Psoas muscle (tissue), 8 donors: ENCODE results near the gene TCAF2. TPM values are rescaled to one million over a fixed set of nuclear protein-coding genes. Genes with fewer than 3 reads are reported as not detected.
"Not testable (repeated sequence)": the region's sequence is repeated elsewhere in the genome, so short reads cannot be mapped to it uniquely, and the experiment has no call there.

ENCODE experiments used
- ATAC-seq, 4 donors: fragments of 200-7000 bp; cut with Tn5 transposase; one replicate each; pipeline ENCODE4 v1.9.1; 2020; ENCODE audit warnings: moderate library complexity in 3 of 4, mild to moderate bottlenecking in 2 of 4
- DNase-seq, 2 donors: peaks; one replicate each; pipeline ENCODE4 v3.0.0-alpha.2; 2020
- H3K27ac ChIP-seq: fragments of 200-600 bp; one replicate; pipeline ENCODE4 v1.8.0; 2022
- H3K27me3 ChIP-seq, 3 donors: fragments of 200-600 bp in 1 of 3; one replicate each; pipeline versions ENCODE4 v1.6.1 to v1.8.0; 2013 to 2022; ENCODE audit warnings: low read length in 2 of 3, mild to moderate bottlenecking in 2 of 3, moderate library complexity in 1 of 3; ENCODE audit not compliant: insufficient read depth in 3 of 3
- H3K36me3 ChIP-seq, 2 donors: fragments of 200-600 bp in 1 of 2; one replicate each; pipeline versions ENCODE4 v1.6.1 to v1.8.0; 2013 to 2022; ENCODE audit warnings: low read depth in 1 of 2, mild to moderate bottlenecking in 1 of 2, moderate library complexity in 1 of 2; ENCODE audit not compliant: insufficient read depth in 1 of 2
- H3K4me1 ChIP-seq: fragments of 200-600 bp; one replicate; pipeline ENCODE4 v1.8.0; 2022
- H3K4me3 ChIP-seq: fragments of 200-600 bp; one replicate; pipeline ENCODE4 v1.8.0; 2022; ENCODE audit warnings: mild to moderate bottlenecking
- H3K9me3 ChIP-seq: fragments of 200-600 bp; one replicate; pipeline ENCODE4 v1.8.0; 2022
- CTCF ChIP-seq: fragments of 200-600 bp; IDR thresholded peaks from one replicate; pipeline ENCODE4 v1.8.0; 2022; ENCODE audit warnings: antibody characterized with exemption
- WGBS, 3 donors: extraction: QIAGEN DNeasy Blood & Tissue Kit; methylation state at CpG; one replicate each; pipeline versions ENCODE4 v1.1.6 to v1.1.7; 2013; 5-methylcytosine and 5-hydroxymethylcytosine counted together
- intact Hi-C, 2 donors: fragments of 100-400 bp; cut with DNase I; formaldehyde crosslinking; loops; one replicate each; pipeline versions ENCODE4 v1.11.0 to v1.14.2; 2022
- polyA plus RNA-seq, 3 donors: library from polyadenylated mRNA; stranded (reverse); fragments of 200-250 nt; gene quantifications; one replicate each; pipeline ENCODE4 v1.2.3, GENCODE V29; 2013
- total RNA-seq, 4 donors: library from RNA; stranded (reverse); fragmentation: NEBNext Ultra II Directional in 2 of 4; extraction: Animal tissue kit (Norgen Biotek cat#: 25700) in 2 of 4; gene quantifications; one replicate each; pipeline versions ENCODE4 v1.2.1 to v1.2.4, GENCODE V29; 2021 to 2023
- donor health status: healthy with polysubstance abuse.
- donor health status: DM: no; HTN: no; CAD: no; lungs with moderate emphysema.
- donor health status: Bipolar disorder and iron deficiency.
- donor health status: healthy.
- donor health status: DM: yes; HTN: yes; CAD: no.
- donor health status: DM: no; HTN: no; CAD: no.
- donor health status: DM: no; HTN: no; CAD: no.
- donor health status: DM: yes; HTN: yes; CAD: no.

The TCAF2 gene
- total and polyA plus RNA-seq, 7 donors, result 0.39 to 2.6 (median 0.97) TPM

GRCh38 chr7:143620058-143620457 lies 716 bp upstream of the TCAF2 start:
- 2% methylated on average over 8 of the region's 23 CpGs; no CpG with 5 or more reads in 2 of the 3 donors for WGBS, 3 donors
- H3K4me1 ChIP-seq, H3K27me3 ChIP-seq, H3K9me3 ChIP-seq, H3K27ac ChIP-seq, H3K4me3 ChIP-seq, H3K36me3 ChIP-seq, intact Hi-C loops: not testable (repeated sequence)
- peak in 1 of 2 donors; percentile 64 for DNase-seq
- TF ChIP-seq CTCF, result peak; percentile 37
- peak; percentile 61 to 75 (median 68) for ATAC-seq

GRCh38 chr7:143621175-143621574 lies 401 bp downstream of the TCAF2 start:
- DNase-seq, H3K4me3 ChIP-seq, H3K27ac ChIP-seq, H3K36me3 ChIP-seq, H3K4me1 ChIP-seq, H3K27me3 ChIP-seq, intact Hi-C loops, H3K9me3 ChIP-seq: not testable (repeated sequence)
- no CpG with 5 or more reads among the region's 16 CpGs for WGBS, 3 donors
- ATAC-seq, result peak in 1 of 4 donors; percentile 4

DNA sequence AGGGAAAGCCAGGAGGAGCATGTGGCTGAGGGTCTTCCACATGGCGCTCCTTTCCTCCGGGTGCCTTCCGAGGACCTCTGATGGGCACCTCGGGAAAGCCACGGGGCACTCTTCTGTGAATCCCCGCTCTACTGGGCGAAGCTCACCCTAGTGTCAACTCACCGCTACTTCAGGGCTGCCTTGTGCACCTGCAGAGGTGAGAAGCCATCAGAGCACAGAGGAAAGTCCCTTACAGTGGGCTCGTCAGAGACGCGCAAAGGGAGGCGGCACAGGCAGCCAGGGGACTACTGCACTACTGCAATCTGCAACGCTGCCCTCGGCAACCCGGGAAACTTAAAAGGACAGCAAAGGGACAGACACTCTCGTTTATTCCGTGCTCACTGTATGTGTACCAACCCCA lies 1.4 kb downstream of the TCAF2 start:
- no CpG with 5 or more reads among the region's 17 CpGs for WGBS, 3 donors
- ATAC-seq, H3K4me3 ChIP-seq, DNase-seq, H3K27me3 ChIP-seq, H3K36me3 ChIP-seq, H3K9me3 ChIP-seq, intact Hi-C loops, H3K27ac ChIP-seq, H3K4me1 ChIP-seq: not testable (repeated sequence)

DNA sequence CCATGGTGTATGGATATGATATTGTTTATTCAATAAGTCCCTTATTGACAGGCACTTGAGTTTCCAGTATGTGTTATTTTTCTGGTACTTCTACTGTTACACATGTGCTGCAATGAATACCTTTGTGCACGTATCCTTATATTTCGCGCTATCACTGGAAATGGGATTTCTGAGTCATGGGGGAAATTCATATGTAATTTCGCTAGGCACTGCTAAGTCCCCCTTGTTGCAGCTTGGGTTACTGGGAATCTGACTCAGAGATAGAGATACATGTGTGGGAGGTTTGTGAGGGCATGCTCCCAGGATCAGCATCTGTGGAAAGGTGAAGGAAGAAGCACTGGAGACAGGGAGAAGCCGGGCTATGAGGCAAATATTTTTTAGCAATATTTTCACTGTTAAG lies 9.9 kb downstream of the TCAF2 start:
- ATAC-seq, H3K27me3 ChIP-seq, H3K36me3 ChIP-seq, H3K9me3 ChIP-seq, H3K4me1 ChIP-seq, intact Hi-C loops, DNase-seq, H3K27ac ChIP-seq, H3K4me3 ChIP-seq: not testable (repeated sequence)
- WGBS, 3 donors, result no CpG with 5 or more reads among the region's 5 CpGs

- ATAC-seq, H3K36me3 ChIP-seq, DNase-seq, H3K4me3 ChIP-seq, intact Hi-C loops, H3K9me3 ChIP-seq, H3K27ac ChIP-seq, H3K27me3 ChIP-seq, H3K4me1 ChIP-seq: not testable (repeated sequence)
- WGBS, 3 donors, result no CpG with 5 or more reads among the region's 4 CpGs
Observed at GRCh38 chr7:143632506-143632905, 11.7 kb downstream of the TCAF2 start.

DNA sequence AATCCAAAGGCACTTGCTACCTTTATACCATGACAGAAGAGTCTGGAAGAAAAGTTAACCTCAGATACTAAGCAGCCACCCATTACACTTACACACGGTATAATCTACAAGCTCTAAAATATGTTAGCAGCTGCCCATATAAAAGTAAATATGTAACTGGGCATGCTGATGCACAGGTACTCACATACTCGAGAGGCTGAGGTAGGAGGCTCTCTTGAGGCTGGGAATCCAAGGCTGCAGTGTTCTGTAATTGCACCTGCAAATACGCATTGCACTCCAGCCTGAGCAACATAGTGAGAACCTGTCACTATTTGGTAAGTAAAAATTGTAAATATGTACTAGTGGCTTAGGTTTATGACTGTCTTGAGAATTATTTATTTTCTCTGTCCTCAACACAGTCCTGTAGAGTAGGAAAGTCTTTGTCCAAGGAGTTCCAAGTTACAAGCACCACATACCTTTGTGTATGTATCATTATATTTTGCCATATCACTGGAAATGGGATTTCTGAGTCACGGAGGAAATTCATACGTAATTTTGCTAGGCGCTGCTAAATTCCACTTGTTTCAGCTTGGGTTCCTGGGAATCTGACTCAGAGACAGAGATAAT lies 12.3 kb downstream of the TCAF2 start:
- ATAC-seq, H3K4me3 ChIP-seq, H3K27ac ChIP-seq, H3K27me3 ChIP-seq, H3K9me3 ChIP-seq, H3K36me3 ChIP-seq, intact Hi-C loops, H3K4me1 ChIP-seq, DNase-seq: not testable (repeated sequence)
- no CpG with 5 or more reads among the region's 6 CpGs for WGBS, 3 donors

- WGBS, 3 donors, result no CpG with 5 or more reads among the region's 12 CpGs
Observed at GRCh38 chr7:143635364-143636240, 14.8 kb downstream of the TCAF2 start.

GRCh38 chr7:143639372-143639771 lies 18.6 kb downstream of the TCAF2 start:
- intact Hi-C loops, H3K27me3 ChIP-seq, H3K4me3 ChIP-seq, DNase-seq, H3K4me1 ChIP-seq, H3K9me3 ChIP-seq, H3K27ac ChIP-seq, H3K36me3 ChIP-seq: not testable (repeated sequence)
- peak in 2 of 4 donors; percentile 55 to 72 for ATAC-seq
- no CpG with 5 or more reads among the region's 7 CpGs for WGBS, 3 donors

More at GRCh38 chr7:143635364-143636240, 14.8 kb downstream of the TCAF2 start:
- H3K27ac ChIP-seq, H3K4me1 ChIP-seq, H3K4me3 ChIP-seq, H3K9me3 ChIP-seq, intact Hi-C loops, DNase-seq, H3K27me3 ChIP-seq, H3K36me3 ChIP-seq, ATAC-seq: not testable (repeated sequence)

GRCh38 chr7:143640528-143641189 lies 19.9 kb downstream of the TCAF2 start:
- WGBS, 3 donors, result 50 to 92% methylated on average over 2 of the region's 9 CpGs; no CpG with 5 or more reads in 1 of the 3 donors
- H3K9me3 ChIP-seq, H3K4me3 ChIP-seq, H3K36me3 ChIP-seq, DNase-seq, intact Hi-C loops, H3K27ac ChIP-seq, ATAC-seq, H3K27me3 ChIP-seq, H3K4me1 ChIP-seq: not testable (repeated sequence)

DNA sequence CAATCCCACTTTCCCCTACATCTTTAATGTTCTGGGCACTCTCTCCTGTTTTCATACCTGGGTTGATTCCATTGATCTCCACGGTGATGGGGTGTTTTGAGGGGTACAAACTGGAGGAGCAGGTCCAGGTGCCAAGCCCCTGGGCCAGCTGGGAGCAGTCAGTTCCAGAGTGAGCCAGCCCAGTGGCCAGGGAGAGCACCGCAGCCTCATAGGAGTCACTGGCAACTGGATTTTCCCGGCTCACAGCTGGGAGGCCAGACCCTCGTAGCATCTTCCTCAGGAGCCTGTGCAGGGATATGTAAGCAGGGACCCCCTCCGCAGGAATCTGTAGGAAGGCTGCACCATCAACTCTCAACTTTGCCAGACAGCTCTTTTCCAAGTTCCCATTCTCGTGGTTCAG lies 25.8 kb downstream of the TCAF2 start:
- DNase-seq, H3K27me3 ChIP-seq, H3K9me3 ChIP-seq, H3K36me3 ChIP-seq, H3K4me1 ChIP-seq, H3K4me3 ChIP-seq, ATAC-seq, H3K27ac ChIP-seq, intact Hi-C loops: not testable (repeated sequence)
- WGBS, 3 donors, result no CpG with 5 or more reads among the region's 6 CpGs
